NK-92 (cell line): ENCODE measurements around the gene SERPINA10.
"Not testable (repeated sequence)": the region's sequence is repeated elsewhere in the genome, so short reads cannot be mapped to it uniquely, and the experiment has no call there.

ENCODE experiments used
- DNase-seq: peaks from one replicate; lab custom pipeline; 2025; ENCODE audit not compliant: unreplicated experiment; lab: John Stamatoyannopoulos, UW

The SERPINA10 gene

GRCh38 chr14:94313991-94314655 lies 21.1 kb upstream of the SERPINA10 start:
- DNase-seq: no peak

DNA sequence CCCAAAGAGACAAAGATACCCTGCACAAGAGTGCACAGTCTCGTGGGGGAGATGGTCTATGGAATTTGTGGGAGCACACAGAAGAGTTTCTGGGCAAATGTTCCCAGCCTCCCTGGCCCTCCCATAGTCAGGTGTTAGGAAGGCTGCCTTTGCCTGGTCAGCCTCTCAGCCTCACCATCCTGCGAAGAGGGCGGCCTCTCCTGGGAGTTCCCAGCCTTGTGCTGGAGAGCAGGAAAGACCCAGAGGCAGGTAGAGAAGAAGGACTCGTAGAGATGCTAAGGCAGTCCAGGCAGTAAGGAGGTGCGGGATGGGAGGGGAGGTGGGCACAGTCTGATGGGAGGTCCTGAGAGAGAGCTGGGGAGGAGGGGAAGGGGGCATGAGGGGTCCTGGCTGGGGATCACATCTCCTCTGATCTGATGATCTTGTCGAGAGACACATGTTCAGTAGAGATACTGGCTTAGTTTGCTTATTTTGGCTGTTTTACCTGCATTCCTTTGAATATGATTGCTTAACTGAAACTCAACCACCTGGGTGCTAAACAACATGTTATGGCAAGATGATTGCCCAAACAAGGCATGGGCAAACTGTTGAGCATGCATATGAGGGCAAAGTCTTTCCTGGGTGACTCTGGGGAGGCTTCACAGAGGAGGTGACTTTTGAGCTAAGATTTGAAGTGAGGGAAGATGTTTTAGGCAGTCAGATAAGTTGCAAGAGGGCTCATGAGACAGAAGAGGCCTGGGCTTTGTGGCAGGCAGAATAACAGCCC lies 19.6 kb upstream of the SERPINA10 start:
- no peak for DNase-seq

GRCh38 chr14:94310248-94310647 lies 17.2 kb upstream of the SERPINA10 start:
- no peak for DNase-seq

DNA sequence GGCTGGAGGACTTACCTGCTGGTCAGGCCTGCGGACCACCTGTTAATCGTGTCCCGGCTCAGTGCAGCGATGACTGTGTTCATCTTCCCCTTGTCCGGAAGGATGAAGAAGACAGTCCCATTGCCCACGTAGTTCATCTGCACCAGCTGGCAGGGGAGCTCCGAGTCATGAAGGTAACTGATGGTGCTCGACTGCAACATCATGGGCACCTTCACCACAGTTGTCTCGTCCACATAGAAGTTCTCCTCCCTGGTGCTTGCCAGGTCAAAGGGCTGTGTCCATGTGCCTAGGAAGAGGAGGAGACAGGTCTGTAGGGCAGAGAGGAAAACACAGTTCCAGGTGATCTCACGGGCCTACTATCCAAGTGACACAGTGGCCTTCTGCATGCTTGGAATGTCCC lies 16.7 kb upstream of the SERPINA10 start:
- no peak for DNase-seq

GRCh38 chr14:94307410-94307992 lies 14.4 kb upstream of the SERPINA10 start:
- no peak for DNase-seq

- no peak for DNase-seq
Measured at GRCh38 chr14:94306047-94306978, 13.2 kb upstream of the SERPINA10 start.

- DNase-seq: no peak
Measured at GRCh38 chr14:94305620-94306019, 12.6 kb upstream of the SERPINA10 start.

DNA sequence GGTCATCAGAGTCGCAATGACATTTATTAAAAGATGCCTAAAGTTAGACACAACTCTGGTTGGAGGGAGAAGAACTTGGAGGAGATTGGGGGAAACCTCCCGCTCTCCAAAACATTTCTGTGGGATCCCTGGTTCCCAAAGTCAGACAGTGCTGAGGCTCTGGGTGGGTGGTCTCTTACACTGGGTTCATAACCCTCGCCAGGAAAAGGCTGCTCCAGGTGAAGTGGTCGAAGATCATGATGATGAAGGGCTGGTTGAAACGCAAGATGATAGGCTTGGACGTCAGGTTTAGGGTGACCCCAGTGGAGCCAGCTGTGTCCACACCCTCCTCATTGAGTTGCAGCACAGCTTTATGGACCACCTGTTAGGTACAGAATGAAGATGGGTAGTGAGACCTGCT lies 11.2 kb upstream of the SERPINA10 start:
- no peak for DNase-seq

DNA sequence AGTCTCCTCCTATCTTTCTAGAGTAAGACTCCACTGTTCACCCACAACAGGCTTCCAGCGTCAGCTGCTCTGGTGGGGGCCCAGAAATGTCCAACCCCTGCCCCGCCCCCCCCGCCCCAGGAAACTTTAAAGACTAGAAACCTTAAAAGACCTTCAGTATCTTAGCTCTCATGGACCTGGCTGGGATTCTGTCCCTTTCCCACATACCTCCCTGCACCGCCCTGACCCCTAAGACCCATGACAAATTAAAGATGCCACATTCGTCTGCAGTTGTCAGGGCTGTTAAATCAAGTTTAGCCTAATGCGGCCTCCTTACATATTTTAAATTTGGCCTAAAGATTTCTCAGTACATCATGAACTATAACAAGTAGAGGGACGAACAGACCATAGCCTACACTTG lies 10.0 kb upstream of the SERPINA10 start:
- no peak for DNase-seq

- DNase-seq: no peak
Measured at GRCh38 chr14:94298130-94298529, 5.1 kb upstream of the SERPINA10 start.

GRCh38 chr14:94296181-94296545 lies 3.1 kb upstream of the SERPINA10 start:
- DNase-seq: not testable (repeated sequence)

- no peak for DNase-seq
Measured at GRCh38 chr14:94295360-94296180, 2.5 kb upstream of the SERPINA10 start.

- no peak for DNase-seq
Measured at GRCh38 chr14:94293578-94293924, 483 bp upstream of the SERPINA10 start.

- DNase-seq: no peak
Measured at GRCh38 chr14:94292526-94292871, 569 bp downstream of the SERPINA10 start.

DNA sequence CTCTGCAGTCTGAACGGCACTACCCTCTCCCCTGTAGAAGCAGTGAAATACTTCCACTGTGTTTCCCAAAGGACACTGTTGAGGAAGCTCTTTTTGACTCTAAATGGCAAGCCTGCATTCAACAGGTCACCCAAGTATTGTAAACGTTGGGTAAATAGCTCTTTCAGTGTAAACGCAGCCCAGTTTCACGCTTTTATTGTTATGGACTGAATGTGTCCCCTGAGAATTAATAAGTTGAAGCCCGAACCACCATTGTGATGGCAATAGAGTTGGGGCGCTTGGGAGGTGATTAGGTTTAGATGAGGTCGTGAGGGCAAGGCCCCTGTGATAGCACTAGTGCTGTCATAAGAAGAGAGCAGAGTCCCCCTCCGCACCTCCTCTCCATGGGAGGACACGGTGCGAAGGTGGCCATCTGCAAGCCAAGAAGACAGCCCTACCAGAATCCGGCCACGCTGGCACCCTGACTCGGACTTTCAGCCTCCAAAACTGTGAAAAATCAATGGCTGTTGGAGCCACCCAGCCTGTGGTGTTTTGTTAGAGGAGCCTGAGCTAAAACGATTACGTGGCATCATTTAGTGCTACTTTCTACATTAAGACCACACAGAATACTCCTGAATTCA lies 1.1 kb downstream of the SERPINA10 start:
- DNase-seq: no peak

GRCh38 chr14:94291159-94291905 lies 1.7 kb downstream of the SERPINA10 start:
- no peak for DNase-seq

- no peak for DNase-seq
Measured at GRCh38 chr14:94290197-94290596, 2.9 kb downstream of the SERPINA10 start.

DNA sequence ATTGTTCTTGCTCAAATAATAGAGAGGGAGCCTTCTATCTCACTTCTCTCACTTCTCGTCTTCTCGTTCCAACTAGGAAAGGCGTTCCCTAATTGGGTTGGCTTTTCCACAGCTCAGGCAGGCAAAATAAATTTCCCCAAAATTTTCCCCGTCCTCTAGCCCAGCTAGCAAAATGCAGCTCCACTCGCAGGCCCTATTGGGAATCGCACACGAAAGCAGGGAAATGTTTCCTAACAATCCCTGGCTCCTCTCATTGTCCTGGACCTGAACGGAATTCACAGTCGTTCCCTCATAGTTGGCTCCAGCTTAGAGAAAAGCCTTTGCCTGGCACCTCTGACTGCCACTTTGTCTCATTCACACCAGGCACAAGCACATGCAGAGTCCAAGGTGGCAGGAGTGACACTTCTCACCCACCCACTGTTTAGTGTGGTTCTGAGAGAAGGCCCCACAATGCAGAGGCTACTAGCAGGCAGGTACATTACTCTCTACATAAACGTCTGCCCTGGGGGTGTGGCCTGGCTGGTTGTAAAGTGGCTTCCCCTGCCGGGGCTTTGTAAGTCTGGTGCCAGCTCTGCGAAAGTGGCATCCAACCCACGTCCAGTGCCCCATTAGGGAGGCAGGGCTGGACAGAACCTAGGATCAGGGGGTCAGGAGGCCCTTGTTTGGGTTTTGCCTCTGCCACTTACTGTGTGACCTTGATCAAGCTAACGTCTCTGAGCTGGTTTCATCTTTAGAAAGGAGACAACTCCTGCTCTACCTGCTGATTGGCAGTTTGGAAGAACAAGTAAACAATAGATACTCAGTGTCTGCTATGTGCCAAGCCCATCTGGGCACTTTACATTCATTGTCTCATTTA lies 4.2 kb downstream of the SERPINA10 start:
- no peak for DNase-seq

DNA sequence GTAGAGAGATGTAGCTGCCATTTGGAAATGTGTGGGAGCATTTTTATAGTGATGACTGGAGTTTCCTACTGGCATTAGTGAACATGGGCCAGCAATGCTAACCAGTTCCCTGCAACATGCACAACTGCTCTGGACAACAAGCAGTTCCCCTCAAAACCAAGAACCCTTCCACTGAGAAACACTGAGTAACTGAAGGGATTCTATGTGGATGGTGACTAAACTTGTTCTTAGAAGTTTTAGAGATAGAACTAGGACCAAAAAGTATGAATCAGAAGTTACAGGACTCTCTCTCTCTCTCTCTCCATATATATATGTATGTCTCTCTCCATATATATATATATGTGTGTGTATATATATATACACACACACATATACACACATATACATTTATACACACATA lies 7.9 kb downstream of the SERPINA10 start:
- DNase-seq: no peak
